ENCODE results near the gene UPB1. TPM values are rescaled to one million over a fixed set of nuclear protein-coding genes. Genes with fewer than 3 reads are reported as not detected.
A peak's percentile ranks its signal among the peaks of the same experiment; 100 is the strongest.
"Not testable (repeated sequence)": the region's sequence is repeated elsewhere in the genome, so short reads cannot be mapped to it uniquely, and the experiment has no call there.

The UPB1 gene
- total RNA-seq, 2 donors from 2014 or later, result 0.08 TPM; not detected in 1

- DNase-seq (peak; percentile 52 to 81), ATAC-seq (peak; percentile 42)
- intact Hi-C loops (cut with DNase I, micrococcal nuclease), result no loop called here
These were observed 55.1 kb downstream of the UPB1 start for GRCh38 chr22:24550028-24550901.

GRCh38 chr22:24550902-24551435 is 55.8 kb downstream of the UPB1 start:
- DNase-seq (peak in 1 of 2 donors; percentile 10), ATAC-seq (no peak)
- intact Hi-C loops (cut with DNase I, micrococcal nuclease), result no loop called here

GRCh38 chr22:24552503-24553286 is 57.6 kb downstream of the UPB1 start:
- ATAC-seq (peak; percentile 2), DNase-seq (peak in 1 of 2 donors; percentile 40)
- intact Hi-C loops (cut with DNase I, micrococcal nuclease), result not testable (repeated sequence)

- peak; percentile 55 to 56 for DNase-seq
- intact Hi-C loops (cut with DNase I, micrococcal nuclease), result no loop called here
- peak; percentile 5 for ATAC-seq
These were observed 58.6 kb downstream of the UPB1 start for GRCh38 chr22:24553597-24554312.

- intact Hi-C loops (cut with DNase I, micrococcal nuclease), result no loop called here
- DNase-seq (peak; percentile 49 to 56), ATAC-seq (peak; percentile 19)
These were observed 59.4 kb downstream of the UPB1 start, which contains the start of gene GUCD1 for GRCh38 chr22:24554313-24555164. TSS of gene GUCD1 (minus strand) at chr22:24555138. CDS start at chr22:24554991, 147 bp downstream.

- intact Hi-C loops (cut with DNase I, micrococcal nuclease), result no loop called here
- DNase-seq, result peak; percentile 99 to 100
- peak; percentile 74 for ATAC-seq
These were observed 60.3 kb downstream of the UPB1 start, which contains the start of gene SNRPD3 for GRCh38 chr22:24555165-24556039. TSS of gene SNRPD3 (plus strand) at chr22:24555999. CDS start at chr22:24557675, 1,676 bp downstream.

GRCh38 chr22:24559471-24559870 is 64.3 kb downstream of the UPB1 start:
- DNase-seq (no peak), ATAC-seq (no peak)
- intact Hi-C loops (cut with DNase I, micrococcal nuclease), result no loop called here

- intact Hi-C loops (cut with DNase I, micrococcal nuclease), result no loop called here
- DNase-seq (no peak), ATAC-seq (no peak)
These were observed 68.1 kb downstream of the UPB1 start for GRCh38 chr22:24563246-24563645.

- DNase-seq (no peak), ATAC-seq (no peak)
- intact Hi-C loops (cut with DNase I, micrococcal nuclease), result no loop called here
These were observed 69.4 kb downstream of the UPB1 start for GRCh38 chr22:24564376-24565058.

GRCh38 chr22:24565077-24565476 is 69.9 kb downstream of the UPB1 start:
- intact Hi-C loops (cut with DNase I, micrococcal nuclease), result no loop called here
- DNase-seq, result no peak
- ATAC-seq, result no peak

- DNase-seq, result no peak
- intact Hi-C loops (cut with DNase I, micrococcal nuclease), result no loop called here
- ATAC-seq, result no peak
These were observed 71.9 kb downstream of the UPB1 start for GRCh38 chr22:24566899-24567511.

GRCh38 chr22:24567668-24568067 is 72.5 kb downstream of the UPB1 start:
- DNase-seq (no peak), ATAC-seq (no peak)
- intact Hi-C loops (cut with DNase I, micrococcal nuclease), result no loop called here

- intact Hi-C loops (cut with DNase I, micrococcal nuclease), result no loop called here
- ATAC-seq, result no peak
- DNase-seq, result no peak
These were observed 76.1 kb downstream of the UPB1 start for GRCh38 chr22:24571266-24571665.

- peak; percentile 56 for ATAC-seq
- intact Hi-C loops (cut with DNase I, micrococcal nuclease), result no loop called here
These were observed 81.6 kb downstream of the UPB1 start for GRCh38 chr22:24576778-24577177.

More at GRCh38 chr22:24576778-24577177, 81.6 kb downstream of the UPB1 start:
- DNase-seq, result no peak
